Measurements from ENCODE around the gene KATNB1. TPM values are rescaled to one million over a fixed set of nuclear protein-coding genes. Genes with fewer than 3 reads are reported as not detected.

KATNB1 gene
- polyA plus RNA-seq, 2 donors = 10.5 to 16.5 TPM

DNA sequence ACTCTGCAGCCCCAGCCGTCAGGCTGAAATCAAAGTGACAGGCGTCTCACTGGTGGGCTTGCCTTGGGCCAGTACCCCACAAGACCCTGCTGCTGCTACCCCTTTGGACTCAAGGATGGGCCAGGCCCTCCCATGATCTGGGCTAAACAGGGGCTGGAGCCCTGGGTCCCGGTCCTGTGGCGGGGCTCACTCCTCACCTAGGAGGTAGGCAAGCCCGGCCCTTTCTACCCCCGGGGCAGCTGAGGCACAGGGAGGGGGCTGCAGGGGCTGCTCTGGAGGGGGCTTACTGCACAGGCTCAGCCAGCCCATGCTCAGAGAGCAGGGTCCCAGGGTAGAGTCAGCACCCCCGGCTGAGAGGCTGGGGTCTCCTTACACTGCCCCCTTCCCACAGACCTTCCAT, 23.6 kb downstream of the KATNB1 start:
- H3K4me3 ChIP-seq (ENCODE audit: low read depth in 1 of 2, low read length in 2 of 2) = no peak overlapping the region
- H3K9me3 ChIP-seq (ENCODE audit: control insufficient read depth in 2 of 2, insufficient read depth in 1 of 2, low read depth in 1 of 2, low read length in 1 of 2) = no peaks in the 10 kb centered on the region
- WGBS, 2 donors = 63 to 75% methylated on average over 7 of the region's 7 CpGs
- peak overlapping the region in 1 of 2 donors; percentile 1 for H3K27ac ChIP-seq (ENCODE audit: low read depth in 2 of 2, low read length in 1 of 2)
- peaks cover 0 to 34% of the 10 kb centered on the region in 2 donors for H3K36me3 ChIP-seq (ENCODE audit: control insufficient read depth in 2 of 2, insufficient read depth in 2 of 2, low read length in 1 of 2)
- no peaks in the 10 kb centered on the region for H3K27me3 ChIP-seq (ENCODE audit: control insufficient read depth in 1 of 2, insufficient read depth in 2 of 2, low read length in 2 of 2)
- peaks cover 0 to 9% of the 10 kb centered on the region in 2 donors for H3K4me1 ChIP-seq (ENCODE audit: control insufficient read depth in 2 of 2, insufficient read depth in 2 of 2, low read length in 1 of 2)

DNA sequence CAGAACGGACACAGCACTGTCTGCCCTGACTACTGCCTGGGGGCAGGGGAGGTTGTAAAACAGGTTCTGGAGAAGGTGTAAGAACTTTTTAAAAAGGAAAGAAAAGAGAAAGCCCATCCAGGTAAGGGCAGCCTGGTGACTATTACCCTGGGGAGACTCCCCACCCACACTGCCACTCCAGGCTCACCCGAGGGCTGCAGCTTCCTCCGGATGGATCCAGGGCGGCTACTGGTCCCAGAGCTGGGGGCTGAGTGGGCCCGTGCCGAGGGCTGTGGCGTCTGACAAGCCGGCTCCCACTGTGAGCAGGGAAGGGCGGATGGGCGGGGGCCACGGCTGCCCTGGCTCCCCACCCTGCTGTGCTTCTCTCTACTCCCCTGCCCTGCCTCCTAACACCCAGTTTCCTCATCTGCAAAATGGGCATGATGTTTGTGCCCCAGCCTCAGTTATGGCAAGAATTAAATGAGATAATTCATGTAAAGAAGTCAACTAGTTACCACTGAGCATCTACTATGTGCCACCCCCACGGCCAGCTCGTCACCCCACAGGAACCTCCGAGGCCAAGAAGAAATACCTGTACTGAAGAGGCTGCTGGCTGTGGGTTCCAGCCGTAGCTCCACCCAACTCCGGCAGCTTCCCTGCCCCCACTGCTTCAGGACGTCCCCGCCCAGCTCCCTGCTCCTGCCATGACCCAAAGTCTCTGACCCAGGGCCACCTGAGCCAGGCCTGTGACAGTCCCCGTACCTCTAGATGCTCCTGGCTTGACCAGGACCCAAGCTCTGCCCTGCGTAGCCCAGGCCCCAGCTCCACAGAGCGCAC, 24.2 kb downstream of the KATNB1 start:
- Histone ChIP-seq H3K27me3 (ENCODE audit: control insufficient read depth in 1 of 2, insufficient read depth in 2 of 2, low read length in 2 of 2) (no peaks in the 10 kb centered on the region), H3K36me3 (ENCODE audit: control insufficient read depth in 2 of 2, insufficient read depth in 2 of 2, low read length in 1 of 2) (peaks cover 0 to 34% of the 10 kb centered on the region in 2 donors)
- whole genome bisulfite sequencing, 2 donors = 60 to 72% methylated on average over 21 of the region's 21 CpGs

DNA sequence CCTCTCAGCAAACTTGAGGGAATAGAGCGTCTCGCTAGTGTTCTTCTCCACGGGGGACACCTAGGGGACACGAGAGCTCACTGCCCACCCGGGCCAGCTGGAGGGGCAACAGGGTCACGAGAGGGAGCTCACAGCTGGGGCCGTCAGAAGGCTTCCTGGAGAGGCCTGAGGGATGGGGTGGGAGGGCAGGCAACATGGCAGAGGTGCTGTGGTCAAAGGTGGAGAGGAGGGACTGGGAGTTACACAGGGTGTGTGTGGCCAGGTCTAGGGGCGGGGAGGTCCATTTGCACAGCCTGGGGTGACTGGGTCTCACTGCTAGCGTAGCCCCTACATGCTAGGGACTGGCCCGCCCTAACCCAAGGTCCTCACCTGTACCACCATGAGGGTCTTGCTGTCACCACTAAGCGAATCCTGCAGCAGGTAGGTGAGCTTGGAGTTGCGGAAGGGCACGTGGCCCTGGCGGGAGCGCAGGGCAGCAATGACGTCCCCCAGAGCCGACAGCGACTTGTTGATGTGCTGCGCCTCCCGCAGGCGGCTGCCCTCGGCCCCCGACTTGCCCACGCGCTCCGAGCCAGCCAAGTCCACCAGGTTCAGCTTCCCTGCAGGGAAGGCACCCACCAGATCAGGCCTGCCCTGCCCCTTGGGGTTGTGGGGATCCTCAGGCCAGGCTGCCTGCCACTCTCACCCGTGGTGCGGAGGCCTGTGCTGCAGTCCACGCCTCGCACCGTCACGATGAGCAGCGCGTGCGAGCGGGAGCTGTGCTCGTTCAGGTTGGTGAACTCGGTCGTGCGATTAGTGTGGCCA, 25.0 kb downstream of the KATNB1 start:
- WGBS, 2 donors = 89 to 91% methylated on average over 40 of the region's 40 CpGs
- H3K27ac ChIP-seq (ENCODE audit: low read depth in 2 of 2, low read length in 1 of 2) = no peak overlapping the region
- H3K4me1 ChIP-seq (ENCODE audit: control insufficient read depth in 2 of 2, insufficient read depth in 2 of 2, low read length in 1 of 2) = peaks cover 0 to 9% of the 10 kb centered on the region in 2 donors
- H3K27me3 ChIP-seq (ENCODE audit: control insufficient read depth in 1 of 2, insufficient read depth in 2 of 2, low read length in 2 of 2) = no peaks in the 10 kb centered on the region
- peaks cover 0 to 29% of the 10 kb centered on the region in 2 donors for H3K36me3 ChIP-seq (ENCODE audit: control insufficient read depth in 2 of 2, insufficient read depth in 2 of 2, low read length in 1 of 2)
- no peak overlapping the region for H3K4me3 ChIP-seq (ENCODE audit: low read depth in 1 of 2, low read length in 2 of 2)
- H3K9me3 ChIP-seq (ENCODE audit: control insufficient read depth in 2 of 2, insufficient read depth in 1 of 2, low read depth in 1 of 2, low read length in 1 of 2) = no peaks in the 10 kb centered on the region

More for the DNA sequence above, 24.2 kb downstream of the KATNB1 start:
- Histone ChIP-seq H3K9me3 (ENCODE audit: control insufficient read depth in 2 of 2, insufficient read depth in 1 of 2, low read depth in 1 of 2, low read length in 1 of 2) (no peaks in the 10 kb centered on the region), H3K27ac (ENCODE audit: low read depth in 2 of 2, low read length in 1 of 2) (no peak overlapping the region), H3K4me3 (ENCODE audit: low read depth in 1 of 2, low read length in 2 of 2) (no peak overlapping the region), H3K4me1 (ENCODE audit: control insufficient read depth in 2 of 2, insufficient read depth in 2 of 2, low read length in 1 of 2) (peaks cover 0 to 9% of the 10 kb centered on the region in 2 donors)

DNA sequence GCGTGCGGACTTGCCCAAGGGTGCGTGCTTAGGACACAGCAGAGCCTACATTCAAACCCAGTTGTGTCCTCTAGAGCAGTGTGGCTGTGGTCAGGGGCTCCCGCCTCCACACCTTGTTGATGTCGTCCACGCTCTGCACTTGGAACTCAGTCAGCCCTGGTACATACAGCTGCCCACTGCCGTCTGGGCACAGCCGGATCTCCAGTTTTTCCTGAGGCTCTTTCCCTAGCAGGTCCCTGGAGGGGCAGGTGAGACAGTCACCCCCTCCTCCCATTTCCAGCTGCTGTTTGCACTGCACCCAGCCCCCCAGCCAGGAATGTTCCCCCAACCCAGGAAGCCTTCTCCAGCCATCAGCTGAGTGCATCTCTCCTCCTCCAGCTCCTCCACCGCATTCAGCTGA, 25.7 kb downstream of the KATNB1 start:
- peaks cover 0 to 24% of the 10 kb centered on the region in 2 donors for H3K36me3 ChIP-seq (ENCODE audit: control insufficient read depth in 2 of 2, insufficient read depth in 2 of 2, low read length in 1 of 2)
- no peaks in the 10 kb centered on the region for H3K9me3 ChIP-seq (ENCODE audit: control insufficient read depth in 2 of 2, insufficient read depth in 1 of 2, low read depth in 1 of 2, low read length in 1 of 2)
- 78 to 84% methylated on average over 9 of the region's 9 CpGs for WGBS, 2 donors

DNA sequence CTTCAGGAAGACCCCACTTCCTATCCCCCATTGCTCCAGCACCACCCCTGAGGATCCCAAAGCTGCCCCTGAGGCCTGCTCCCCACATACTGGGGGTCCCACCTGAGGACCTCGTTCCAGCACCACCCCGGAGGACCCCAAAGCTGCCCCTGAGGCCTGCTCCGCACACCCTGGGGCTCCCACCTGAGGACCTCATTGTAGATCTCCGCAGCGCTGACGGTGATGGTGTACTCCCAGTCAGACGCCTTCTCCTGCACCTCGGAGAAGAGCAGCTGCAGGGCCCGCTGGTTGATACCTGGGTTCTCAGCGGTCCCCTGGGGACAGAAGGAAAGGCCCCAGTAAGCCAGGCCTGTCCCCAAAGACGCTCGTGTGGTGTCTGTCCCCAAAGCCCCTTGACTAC, 26.4 kb downstream of the KATNB1 start:
- no peaks in the 10 kb centered on the region for H3K27me3 ChIP-seq (ENCODE audit: control insufficient read depth in 1 of 2, insufficient read depth in 2 of 2, low read length in 2 of 2)
- peaks cover 0 to 9% of the 10 kb centered on the region in 2 donors for H3K4me1 ChIP-seq (ENCODE audit: control insufficient read depth in 2 of 2, insufficient read depth in 2 of 2, low read length in 1 of 2)
- H3K36me3 ChIP-seq (ENCODE audit: control insufficient read depth in 2 of 2, insufficient read depth in 2 of 2, low read length in 1 of 2) = peaks cover 0 to 22% of the 10 kb centered on the region in 2 donors
- WGBS, 2 donors = 92% methylated on average over 12 of the region's 12 CpGs
- no peaks in the 10 kb centered on the region for H3K9me3 ChIP-seq (ENCODE audit: control insufficient read depth in 2 of 2, insufficient read depth in 1 of 2, low read depth in 1 of 2, low read length in 1 of 2)
- H3K27ac ChIP-seq (ENCODE audit: low read depth in 2 of 2, low read length in 1 of 2) = no peak overlapping the region
- H3K4me3 ChIP-seq (ENCODE audit: low read depth in 1 of 2, low read length in 2 of 2) = no peak overlapping the region

More for the DNA sequence above, 25.7 kb downstream of the KATNB1 start:
- Histone ChIP-seq H3K4me3 (ENCODE audit: low read depth in 1 of 2, low read length in 2 of 2) (no peak overlapping the region), H3K4me1 (ENCODE audit: control insufficient read depth in 2 of 2, insufficient read depth in 2 of 2, low read length in 1 of 2) (peaks cover 0 to 9% of the 10 kb centered on the region in 2 donors), H3K27me3 (ENCODE audit: control insufficient read depth in 1 of 2, insufficient read depth in 2 of 2, low read length in 2 of 2) (no peaks in the 10 kb centered on the region), H3K27ac (ENCODE audit: low read depth in 2 of 2, low read length in 1 of 2) (no peak overlapping the region)

DNA sequence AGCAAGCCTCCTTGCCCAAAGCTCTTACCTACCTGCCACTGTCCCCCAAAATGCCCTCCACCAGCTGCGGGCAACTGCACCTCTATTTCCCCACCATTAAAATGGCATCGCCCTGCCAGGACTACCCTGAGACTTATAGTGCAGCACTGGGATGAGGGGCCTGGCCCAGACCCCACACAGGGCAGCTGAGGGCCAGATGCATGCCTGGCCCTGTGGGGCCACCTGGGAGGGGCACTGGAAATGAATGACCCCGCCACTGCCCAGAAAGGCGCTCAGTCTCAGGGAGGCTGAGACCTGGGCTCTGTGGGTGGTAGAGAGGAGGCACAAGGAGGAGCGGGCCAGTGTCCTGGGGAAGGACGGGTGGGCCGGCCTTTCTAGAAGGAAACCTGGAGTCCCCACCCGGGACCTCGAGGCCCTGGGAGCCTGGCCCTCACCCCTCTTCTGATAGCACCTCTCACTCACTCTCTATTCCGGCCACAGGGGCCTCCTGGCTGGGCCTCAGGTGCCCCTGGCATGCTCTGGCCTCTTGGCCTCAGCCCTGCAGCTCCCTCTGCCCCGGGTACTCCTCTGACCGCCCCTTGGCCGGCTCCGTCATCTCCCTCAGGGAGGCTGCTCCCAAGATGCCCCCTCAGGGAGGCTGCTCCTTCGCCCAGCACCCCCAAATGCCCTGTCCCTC, 26.9 kb downstream of the KATNB1 start:
- no peaks in the 10 kb centered on the region for H3K9me3 ChIP-seq (ENCODE audit: control insufficient read depth in 2 of 2, insufficient read depth in 1 of 2, low read depth in 1 of 2, low read length in 1 of 2)
- no peak overlapping the region for H3K4me3 ChIP-seq (ENCODE audit: low read depth in 1 of 2, low read length in 2 of 2)
- WGBS, 2 donors = 78 to 80% methylated on average over 15 of the region's 15 CpGs
- peaks cover 0 to 7% of the 10 kb centered on the region in 2 donors for H3K4me1 ChIP-seq (ENCODE audit: control insufficient read depth in 2 of 2, insufficient read depth in 2 of 2, low read length in 1 of 2)
- H3K27me3 ChIP-seq (ENCODE audit: control insufficient read depth in 1 of 2, insufficient read depth in 2 of 2, low read length in 2 of 2) = no peaks in the 10 kb centered on the region
- peaks cover 0 to 23% of the 10 kb centered on the region in 2 donors for H3K36me3 ChIP-seq (ENCODE audit: control insufficient read depth in 2 of 2, insufficient read depth in 2 of 2, low read length in 1 of 2)
- no peak overlapping the region for H3K27ac ChIP-seq (ENCODE audit: low read depth in 2 of 2, low read length in 1 of 2)

DNA sequence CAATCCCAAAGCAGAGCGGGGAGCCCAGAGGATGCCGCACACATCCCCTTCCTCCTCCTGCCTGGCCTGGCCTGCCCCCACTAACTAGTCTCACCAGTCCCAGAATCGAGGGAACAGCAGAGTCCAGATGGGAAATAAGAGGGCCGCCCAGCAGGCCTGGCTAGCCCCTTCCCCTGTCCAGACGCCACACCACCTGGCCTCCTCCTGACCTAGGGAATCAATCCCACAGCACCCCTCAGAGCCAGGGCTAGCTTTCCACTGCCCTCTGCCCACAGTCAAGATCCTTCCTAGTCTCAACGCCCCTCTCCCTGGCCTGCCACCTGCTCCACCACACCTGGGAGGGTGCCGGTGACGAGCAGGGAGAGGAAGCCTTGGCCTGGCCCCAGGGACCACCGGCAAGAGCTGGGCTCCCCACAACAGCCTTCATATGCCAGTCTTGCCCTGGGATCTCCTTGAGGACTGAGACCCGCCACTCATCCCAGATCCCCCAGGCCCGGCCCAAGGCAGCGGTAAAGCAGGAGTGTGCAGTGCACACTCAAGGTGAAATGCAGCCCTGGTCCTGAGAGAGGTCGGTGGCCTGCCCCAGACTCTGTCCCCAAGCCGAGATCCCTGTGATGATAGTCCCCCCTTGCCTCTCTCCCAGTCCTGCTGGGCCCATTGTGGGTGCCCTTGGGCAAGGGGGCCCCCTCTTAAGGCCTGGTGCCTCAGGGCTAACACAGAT, 27.9 kb downstream of the KATNB1 start:
- H3K36me3 ChIP-seq (ENCODE audit: control insufficient read depth in 2 of 2, insufficient read depth in 2 of 2, low read length in 1 of 2) = peaks cover 0 to 23% of the 10 kb centered on the region in 2 donors
- H3K27me3 ChIP-seq (ENCODE audit: control insufficient read depth in 1 of 2, insufficient read depth in 2 of 2, low read length in 2 of 2) = no peaks in the 10 kb centered on the region
- H3K4me1 ChIP-seq (ENCODE audit: control insufficient read depth in 2 of 2, insufficient read depth in 2 of 2, low read length in 1 of 2) = peaks cover 0 to 5% of the 10 kb centered on the region in 2 donors
- no peak overlapping the region for H3K4me3 ChIP-seq (ENCODE audit: low read depth in 1 of 2, low read length in 2 of 2)
- H3K9me3 ChIP-seq (ENCODE audit: control insufficient read depth in 2 of 2, insufficient read depth in 1 of 2, low read depth in 1 of 2, low read length in 1 of 2) = no peaks in the 10 kb centered on the region
- WGBS, 2 donors = 88 to 92% methylated on average over 14 of the region's 14 CpGs
- H3K27ac ChIP-seq (ENCODE audit: low read depth in 2 of 2, low read length in 1 of 2) = no peak overlapping the region

DNA sequence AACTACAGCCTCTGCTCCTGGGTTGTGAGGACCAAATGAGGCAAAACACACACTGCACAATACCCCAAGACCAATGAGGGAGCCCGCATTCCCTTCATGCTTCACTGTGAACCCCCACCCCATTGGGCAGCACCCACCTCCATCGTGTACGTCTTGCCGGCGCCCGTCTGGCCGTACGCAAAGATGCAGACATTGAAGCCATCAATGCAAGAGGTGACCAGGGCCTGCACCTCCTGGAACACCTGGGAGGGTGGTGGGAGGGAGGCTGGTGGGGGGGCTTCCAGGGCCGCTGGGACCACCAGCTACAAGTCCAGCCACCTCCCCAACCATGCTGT, 28.4 kb downstream of the KATNB1 start:
- Histone ChIP-seq H3K9me3 (ENCODE audit: control insufficient read depth in 2 of 2, insufficient read depth in 1 of 2, low read depth in 1 of 2, low read length in 1 of 2) (no peaks in the 10 kb centered on the region), H3K27me3 (ENCODE audit: control insufficient read depth in 1 of 2, insufficient read depth in 2 of 2, low read length in 2 of 2) (no peaks in the 10 kb centered on the region), H3K4me1 (ENCODE audit: control insufficient read depth in 2 of 2, insufficient read depth in 2 of 2, low read length in 1 of 2) (peaks cover 0 to 4% of the 10 kb centered on the region in 2 donors), H3K36me3 (ENCODE audit: control insufficient read depth in 2 of 2, insufficient read depth in 2 of 2, low read length in 1 of 2) (peaks cover 0 to 19% of the 10 kb centered on the region in 2 donors), H3K4me3 (ENCODE audit: low read depth in 1 of 2, low read length in 2 of 2) (no peak overlapping the region), H3K27ac (ENCODE audit: low read depth in 2 of 2, low read length in 1 of 2) (no peak overlapping the region)
- WGBS, 2 donors = 90 to 91% methylated on average over 9 of the region's 9 CpGs
